Lung (tissue), 12 donors: ENCODE measurements around the gene CRIP2. TPM values are rescaled to one million over a fixed set of nuclear protein-coding genes. Genes with fewer than 3 reads are reported as not detected.

Experiments used
- ATAC-seq: fragments of 200-7000 bp; cut with Tn5 transposase; one replicate; pipeline ENCODE4 v1.9.1; 2020; ENCODE audit warnings: moderate number of reproducible peaks; ENCODE audit not compliant: insufficient read depth, low FRiP score
- DNase-seq, 3 donors: peaks; one replicate each; pipeline ENCODE4 v3.0.0-alpha.2; 2013 to 2017
- H3K27ac ChIP-seq, 2 donors: one replicate each; pipeline ENCODE4 v1.5.1; 2013; ENCODE audit warnings: mild to moderate bottlenecking in 2 of 2, moderate library complexity in 2 of 2, control low read depth in 1 of 2, inconsistent platforms in 1 of 2, low read depth in 1 of 2, low read length in 1 of 2
- H3K27me3 ChIP-seq, 3 donors: one replicate each; pipeline ENCODE4 v1.5.1; 2013; ENCODE audit warnings: low read length in 2 of 3; ENCODE audit not compliant: control insufficient read depth in 3 of 3, insufficient read depth in 3 of 3
- H3K36me3 ChIP-seq, 4 donors: one replicate each; pipeline ENCODE4 v1.5.1; 2013; ENCODE audit warnings: low read length in 4 of 4, mild to moderate bottlenecking in 1 of 4, moderate library complexity in 1 of 4; ENCODE audit not compliant: control insufficient read depth in 4 of 4, insufficient read depth in 4 of 4
- H3K4me1 ChIP-seq, 5 donors: one replicate each; pipeline ENCODE4 v1.5.1; 2013; ENCODE audit warnings: low read length in 5 of 5, mild to moderate bottlenecking in 2 of 5, moderate library complexity in 1 of 5; ENCODE audit not compliant: control insufficient read depth in 5 of 5, insufficient read depth in 5 of 5
- H3K4me3 ChIP-seq: one replicate; pipeline ENCODE4 v1.5.1; 2013; ENCODE audit warnings: mild to moderate bottlenecking, control low read depth, moderate library complexity
- H3K9ac ChIP-seq, 2 donors: one replicate each; pipeline ENCODE4 v1.5.1; 2013; ENCODE audit warnings: low read length in 2 of 2, control low read depth in 1 of 2; ENCODE audit not compliant: insufficient read depth in 1 of 2
- H3K9me3 ChIP-seq, 4 donors: one replicate each; pipeline ENCODE4 v1.5.1; 2013; ENCODE audit warnings: low read length in 3 of 4, mild to moderate bottlenecking in 1 of 4, moderate library complexity in 1 of 4; ENCODE audit not compliant: control insufficient read depth in 4 of 4, insufficient read depth in 3 of 4
- WGBS, 2 donors: extraction: QIAGEN DNeasy Blood & Tissue Kit; methylation state at CpG; one replicate each; pipeline ENCODE4 v1.1.7; 2013; 5-methylcytosine and 5-hydroxymethylcytosine counted together
- polyA plus RNA-seq, 2 donors: library from polyadenylated mRNA; stranded (reverse); fragments of 200-250 nt; gene quantifications; one replicate each; pipeline ENCODE4 v1.2.1, GENCODE V29; 2013
- total RNA-seq, 2 donors: library from RNA; depleted of rRNA in 1 of 2; stranded (reverse); fragments of >200 nt in 1 of 2; gene quantifications; one replicate each; pipeline ENCODE4 v1.2.1, GENCODE V29; 2014 to 2021
- TF ChIP-seq, protein P1 (sequence below): IDR thresholded peaks from 2 replicates; pipeline ENCODE4 v1.5.1; 2012; ENCODE audit warnings: mild to moderate bottlenecking; ENCODE audit errors: control extremely low read depth, extremely low read depth
- donor health status: control.
- donor health status: control.
- donor health status: Bipolar disorder and iron deficiency.
- donor health status: healthy.
- donor health status: DM: yes; HTN: yes; CAD: no.

The CRIP2 gene
- total and polyA plus RNA-seq, 4 donors = 135 to 267 (median 205) TPM

GRCh38 chr14:105455766-105456660 lies 18.6 kb upstream of the CRIP2 start:
- H3K27me3 ChIP-seq = no peaks in the 10 kb centered on the region
- no peak overlapping the region for H3K27ac ChIP-seq
- no peak overlapping the region for H3K4me3 ChIP-seq
- TF ChIP-seq, protein P1, sequence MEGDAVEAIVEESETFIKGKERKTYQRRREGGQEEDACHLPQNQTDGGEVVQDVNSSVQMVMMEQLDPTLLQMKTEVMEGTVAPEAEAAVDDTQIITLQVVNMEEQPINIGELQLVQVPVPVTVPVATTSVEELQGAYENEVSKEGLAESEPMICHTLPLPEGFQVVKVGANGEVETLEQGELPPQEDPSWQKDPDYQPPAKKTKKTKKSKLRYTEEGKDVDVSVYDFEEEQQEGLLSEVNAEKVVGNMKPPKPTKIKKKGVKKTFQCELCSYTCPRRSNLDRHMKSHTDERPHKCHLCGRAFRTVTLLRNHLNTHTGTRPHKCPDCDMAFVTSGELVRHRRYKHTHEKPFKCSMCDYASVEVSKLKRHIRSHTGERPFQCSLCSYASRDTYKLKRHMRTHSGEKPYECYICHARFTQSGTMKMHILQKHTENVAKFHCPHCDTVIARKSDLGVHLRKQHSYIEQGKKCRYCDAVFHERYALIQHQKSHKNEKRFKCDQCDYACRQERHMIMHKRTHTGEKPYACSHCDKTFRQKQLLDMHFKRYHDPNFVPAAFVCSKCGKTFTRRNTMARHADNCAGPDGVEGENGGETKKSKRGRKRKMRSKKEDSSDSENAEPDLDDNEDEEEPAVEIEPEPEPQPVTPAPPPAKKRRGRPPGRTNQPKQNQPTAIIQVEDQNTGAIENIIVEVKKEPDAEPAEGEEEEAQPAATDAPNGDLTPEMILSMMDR = no peak
- H3K9ac ChIP-seq = no peak overlapping the region
- ATAC-seq (no peak), DNase-seq (no peak)
- H3K9me3 ChIP-seq = no peaks in the 10 kb centered on the region
- H3K36me3 ChIP-seq = peaks cover 2 to 50% (median 10%) of the 10 kb centered on the region in 4 donors
- no peaks in the 10 kb centered on the region for H3K4me1 ChIP-seq
- WGBS, 2 donors = 91 to 93% methylated on average over 22 of the region's 22 CpGs

GRCh38 chr14:105456736-105457617 lies 17.6 kb upstream of the CRIP2 start:
- no peak for ATAC-seq
- 83 to 86% methylated on average over 22 of the region's 22 CpGs for WGBS, 2 donors
- TF ChIP-seq, protein P1 = no peak

GRCh38 chr14:105458010-105458409 lies 16.6 kb upstream of the CRIP2 start:
- Histone ChIP-seq H3K4me3 (no peak overlapping the region), H3K4me1 (no peaks in the 10 kb centered on the region), H3K9ac (no peak overlapping the region), H3K36me3 (peaks cover 2 to 58% (median 11%) of the 10 kb centered on the region in 4 donors), H3K9me3 (no peaks in the 10 kb centered on the region), H3K27ac (no peak overlapping the region), H3K27me3 (no peaks in the 10 kb centered on the region)
- DNase-seq (no peak), ATAC-seq (no peak)
- TF ChIP-seq, protein P1 = no peak
- 90 to 92% methylated on average over 18 of the region's 18 CpGs for WGBS, 2 donors

More at GRCh38 chr14:105456736-105457617, 17.6 kb upstream of the CRIP2 start:
- H3K4me3 ChIP-seq = no peak overlapping the region
- H3K27ac ChIP-seq = no peak overlapping the region
- H3K36me3 ChIP-seq = peaks cover 2 to 57% (median 12%) of the 10 kb centered on the region in 4 donors
- no peaks in the 10 kb centered on the region for H3K27me3 ChIP-seq
- H3K4me1 ChIP-seq = no peaks in the 10 kb centered on the region
- H3K9ac ChIP-seq = no peak overlapping the region
- no peaks in the 10 kb centered on the region for H3K9me3 ChIP-seq
- DNase-seq = no peak
